ENCODE measurements around the gene ANTKMT. TPM values are rescaled to one million over a fixed set of nuclear protein-coding genes. Genes with fewer than 3 reads are reported as not detected.
"Not testable (repeated sequence)": the region's sequence is repeated elsewhere in the genome, so short reads cannot be mapped to it uniquely, and the experiment has no call there.

The ANTKMT gene
- total RNA-seq, 2 experiments from 2014 or later: 8.1 TPM

DNA sequence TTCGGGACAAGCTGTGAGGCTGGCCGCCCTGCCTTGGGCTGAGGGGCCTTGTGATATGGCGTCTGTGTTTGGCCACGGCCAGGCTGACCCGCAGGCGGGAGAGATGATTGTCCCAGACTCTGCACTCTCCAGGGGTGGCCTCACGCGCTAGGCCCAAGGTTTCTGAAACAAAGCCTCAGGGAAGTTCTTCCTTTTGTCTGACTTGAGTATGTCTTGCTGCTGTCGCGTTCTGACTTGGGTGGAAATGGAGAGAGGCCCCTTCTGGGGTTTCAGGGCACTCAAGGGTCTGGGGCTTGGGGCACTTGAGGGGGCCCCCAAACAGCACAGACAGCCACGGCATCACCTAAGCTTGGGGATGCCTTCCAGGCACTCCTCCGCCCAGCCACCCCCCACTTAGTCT lies 9.9 kb upstream of the ANTKMT start:
- no peaks in the 10 kb centered on the region for H3K36me3 Mint-ChIP-seq (ENCODE audit: low read depth)
- intact Hi-C loops (cut with DNase I, micrococcal nuclease): loop anchor here (1.0 to 5.0 kb wide), 5 partner anchors 30 to 481 kb away; no protein-coding TSS in a partner anchor

DNA sequence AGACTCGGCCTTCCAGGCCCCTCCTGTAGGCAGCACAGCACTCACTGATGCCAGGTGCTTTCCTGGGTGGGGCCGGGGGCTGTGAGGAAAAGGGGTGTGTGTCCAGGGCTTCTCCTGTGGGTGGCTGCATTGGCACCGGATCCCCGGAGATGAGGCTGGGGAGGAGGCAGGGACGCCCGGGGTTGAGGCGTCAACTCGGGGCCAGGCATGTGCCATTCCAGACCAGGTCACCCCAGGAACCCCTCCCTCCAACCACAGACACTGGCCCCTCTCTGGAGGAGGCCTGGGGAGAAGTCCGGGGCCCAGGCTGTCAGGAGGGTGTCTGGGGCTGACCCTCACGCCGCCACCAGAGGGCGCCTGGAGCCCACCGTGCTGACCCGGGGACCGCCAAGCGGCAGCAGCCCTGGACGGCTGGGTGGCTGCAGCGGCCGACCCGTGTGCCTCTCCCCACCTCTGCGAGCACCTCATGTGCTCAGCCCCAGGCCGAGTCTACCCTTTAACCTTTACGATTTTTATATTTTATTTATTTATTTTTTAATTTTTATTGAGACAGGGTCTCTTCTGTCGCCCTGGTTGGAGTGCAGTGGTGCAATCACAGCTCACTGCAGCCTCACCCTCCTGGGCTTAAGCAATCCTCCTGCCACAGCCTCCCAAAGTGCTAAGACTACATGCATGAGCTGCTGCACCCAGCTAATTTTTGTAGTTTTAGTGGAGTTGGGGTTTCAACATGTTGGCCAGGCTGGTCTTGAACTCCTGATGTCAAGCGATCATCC lies 9.2 kb upstream of the ANTKMT start:
- H3K36me3 ChIP-seq (ENCODE audit: insufficient read depth, low read length): no peaks in the 10 kb centered on the region
- Mint-ChIP-seq H3K27me3 (peaks cover 51% of the 10 kb centered on the region), H3K36me3 (ENCODE audit: low read depth) (no peaks in the 10 kb centered on the region), H3K9me3 (no peaks in the 10 kb centered on the region), H3K27ac (no peak overlapping the region), H3K4me3 (no peak overlapping the region), H3K4me1 (ENCODE audit: low read depth) (peaks cover 8% of the 10 kb centered on the region)
- intact Hi-C loops (cut with DNase I, micrococcal nuclease): loop anchor here (1.0 to 5.0 kb wide), 5 partner anchors 30 to 481 kb away; no protein-coding TSS in a partner anchor
- ChIA-PET CTCF (interaction anchor here (0.9 to 1.6 kb wide), 6 partner anchors 13 to 76 kb away, joined by 3 to 9 read pairs (median 6); partner anchors contain the start of genes CHTF18, CIAO3, RPUSD1 and WDR24), POLR2A (interaction anchor here (1.6 kb wide), 1 partner anchor 73 kb away, joined by 4 read pairs; no protein-coding TSS in a partner anchor)
- H3K4me1 ChIP-seq (ENCODE audit: insufficient read depth, low read length): peaks cover 30% of the 10 kb centered on the region
- peak; percentile 53 for ATAC-seq (ENCODE audit: poor library complexity)
- H3K4me3 ChIP-seq (ENCODE audit: low read length): no peak overlapping the region
- no peak overlapping the region for H3K27ac ChIP-seq (ENCODE audit: low read depth in 1 of 2, low read length in 2 of 2)
- TF ChIP-seq, protein P1, sequence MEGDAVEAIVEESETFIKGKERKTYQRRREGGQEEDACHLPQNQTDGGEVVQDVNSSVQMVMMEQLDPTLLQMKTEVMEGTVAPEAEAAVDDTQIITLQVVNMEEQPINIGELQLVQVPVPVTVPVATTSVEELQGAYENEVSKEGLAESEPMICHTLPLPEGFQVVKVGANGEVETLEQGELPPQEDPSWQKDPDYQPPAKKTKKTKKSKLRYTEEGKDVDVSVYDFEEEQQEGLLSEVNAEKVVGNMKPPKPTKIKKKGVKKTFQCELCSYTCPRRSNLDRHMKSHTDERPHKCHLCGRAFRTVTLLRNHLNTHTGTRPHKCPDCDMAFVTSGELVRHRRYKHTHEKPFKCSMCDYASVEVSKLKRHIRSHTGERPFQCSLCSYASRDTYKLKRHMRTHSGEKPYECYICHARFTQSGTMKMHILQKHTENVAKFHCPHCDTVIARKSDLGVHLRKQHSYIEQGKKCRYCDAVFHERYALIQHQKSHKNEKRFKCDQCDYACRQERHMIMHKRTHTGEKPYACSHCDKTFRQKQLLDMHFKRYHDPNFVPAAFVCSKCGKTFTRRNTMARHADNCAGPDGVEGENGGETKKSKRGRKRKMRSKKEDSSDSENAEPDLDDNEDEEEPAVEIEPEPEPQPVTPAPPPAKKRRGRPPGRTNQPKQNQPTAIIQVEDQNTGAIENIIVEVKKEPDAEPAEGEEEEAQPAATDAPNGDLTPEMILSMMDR (IDR thresholded peaks at IDR 0.05): peak; percentile 94
- H3K9me3 ChIP-seq (ENCODE audit: control insufficient read depth in 1 of 2, insufficient read depth in 1 of 2, low read length in 2 of 2): peaks cover 0 to 33% of the 10 kb centered on the region in 2 experiments
- H3K27me3 ChIP-seq (ENCODE audit: control insufficient read depth in 1 of 2, insufficient read depth in 2 of 2, low read length in 2 of 2): peaks cover 54 to 57% of the 10 kb centered on the region in 2 experiments
- DNase-seq: peak; percentile 56 to 89 (median 76)

More for the DNA sequence above, 9.9 kb upstream of the ANTKMT start:
- no peak overlapping the region for H3K4me3 Mint-ChIP-seq
- no peaks in the 10 kb centered on the region for H3K36me3 ChIP-seq (ENCODE audit: insufficient read depth, low read length)
- peaks cover 58% of the 10 kb centered on the region for H3K27me3 Mint-ChIP-seq
- peaks cover 30% of the 10 kb centered on the region for H3K4me1 ChIP-seq (ENCODE audit: insufficient read depth, low read length)
- peaks cover 0 to 34% of the 10 kb centered on the region in 2 experiments for H3K9me3 ChIP-seq (ENCODE audit: control insufficient read depth in 1 of 2, insufficient read depth in 1 of 2, low read length in 2 of 2)
- no peak overlapping the region for H3K4me3 ChIP-seq (ENCODE audit: low read length)
- peaks cover 57% of the 10 kb centered on the region in 2 experiments for H3K27me3 ChIP-seq (ENCODE audit: control insufficient read depth in 1 of 2, insufficient read depth in 2 of 2, low read length in 2 of 2)
- ATAC-seq (ENCODE audit: poor library complexity) (no peak), DNase-seq (no peak)
- ChIA-PET POLR2A (no interaction called here), CTCF (interaction anchor here (1.3 kb wide), 1 partner anchor 10 kb away, joined by 3 read pairs; the partner anchor contains the start of gene ANTKMT)
- H3K27ac Mint-ChIP-seq: no peak overlapping the region
- no peaks in the 10 kb centered on the region for H3K9me3 Mint-ChIP-seq
- H3K27ac ChIP-seq (ENCODE audit: low read depth in 1 of 2, low read length in 2 of 2): no peak overlapping the region
- TF ChIP-seq, protein P1 (IDR thresholded peaks at IDR 0.05): no peak
- peaks cover 4% of the 10 kb centered on the region for H3K4me1 Mint-ChIP-seq (ENCODE audit: low read depth)

DNA sequence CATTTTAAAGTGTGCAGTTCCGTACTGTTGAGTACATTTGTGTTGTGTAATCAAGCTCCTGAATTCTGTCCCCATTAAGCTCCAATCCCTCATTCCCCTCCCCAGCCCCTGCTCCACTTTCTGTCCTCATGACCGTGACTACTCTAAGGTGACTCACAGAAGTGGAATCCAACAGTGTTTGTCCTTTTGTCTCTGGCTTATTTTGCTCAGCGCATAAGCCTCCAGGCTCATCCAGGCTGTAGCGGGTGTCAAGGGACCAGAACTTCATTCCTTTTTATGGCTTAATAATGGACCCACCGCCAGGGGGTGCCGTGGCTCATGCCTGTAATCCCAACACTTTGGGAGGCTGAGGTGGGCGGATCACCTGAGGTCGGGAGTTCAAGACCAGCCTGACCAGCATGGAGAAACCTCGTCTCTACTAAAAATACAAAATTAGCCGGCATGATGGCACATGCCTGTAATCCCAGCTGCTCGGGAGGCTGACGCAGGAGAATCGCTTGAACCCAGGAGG lies 8.2 kb upstream of the ANTKMT start:
- DNase-seq: peak in 7 of 14 experiments; percentile 30 to 68 (median 49)
- H3K9me3 Mint-ChIP-seq; ATAC-seq (ENCODE audit: poor library complexity); H3K36me3 ChIP-seq (ENCODE audit: insufficient read depth, low read length); H3K4me1 Mint-ChIP-seq (ENCODE audit: low read depth); H3K27ac ChIP-seq (ENCODE audit: low read depth in 1 of 2, low read length in 2 of 2); H3K27ac Mint-ChIP-seq; H3K36me3 Mint-ChIP-seq (ENCODE audit: low read depth); H3K4me3 ChIP-seq (ENCODE audit: low read length): not testable (repeated sequence)
- H3K4me1 ChIP-seq (ENCODE audit: insufficient read depth, low read length): peaks cover 24% of the 10 kb centered on the region
- TF ChIP-seq, protein P1 (IDR thresholded peaks at IDR 0.05): peak; percentile 37
- Mint-ChIP-seq H3K4me3 (peak overlapping the region; percentile 40), H3K27me3 (peaks cover 42% of the 10 kb centered on the region)
- H3K27me3 ChIP-seq (ENCODE audit: control insufficient read depth in 1 of 2, insufficient read depth in 2 of 2, low read length in 2 of 2): peaks cover 45 to 49% of the 10 kb centered on the region in 2 experiments
- intact Hi-C loops (cut with DNase I, micrococcal nuclease): loop anchor here in 1 of 2 experiments (5.0 kb wide), 2 partner anchors 340 to 480 kb away; no protein-coding TSS in a partner anchor
- ChIA-PET CTCF (interaction anchor here (0.9 to 1.6 kb wide), 6 partner anchors 12 to 75 kb away, joined by 3 to 9 read pairs (median 6); partner anchors contain the start of genes CHTF18, CIAO3, RPUSD1 and WDR24), POLR2A (interaction anchor here (1.6 kb wide), 1 partner anchor 72 kb away, joined by 4 read pairs; no protein-coding TSS in a partner anchor)
- peaks cover 0 to 27% of the 10 kb centered on the region in 2 experiments for H3K9me3 ChIP-seq (ENCODE audit: control insufficient read depth in 1 of 2, insufficient read depth in 1 of 2, low read length in 2 of 2)
